Fibroblast of pulmonary artery (primary cell): ENCODE measurements around the gene WDR5B.

Source experiments
- DNase-seq: peaks from one replicate; pipeline ENCODE4 v3.0.0-alpha.2; 2010; ENCODE audit warnings: low read depth
- H3K4me3 ChIP-seq: replicated peaks from 2 replicates; pipeline ENCODE4 v1.5.1; 2011; ENCODE audit warnings: low read depth, mild to moderate bottlenecking, control low read depth, low read length, moderate library complexity
- CTCF ChIP-seq: IDR thresholded peaks from 2 replicates; pipeline ENCODE4 v1.5.1; 2011; ENCODE audit warnings: mild to moderate bottlenecking, control low read depth, low read length, inconsistent platforms; ENCODE audit errors: missing control alignments

WDR5B gene

DNA sequence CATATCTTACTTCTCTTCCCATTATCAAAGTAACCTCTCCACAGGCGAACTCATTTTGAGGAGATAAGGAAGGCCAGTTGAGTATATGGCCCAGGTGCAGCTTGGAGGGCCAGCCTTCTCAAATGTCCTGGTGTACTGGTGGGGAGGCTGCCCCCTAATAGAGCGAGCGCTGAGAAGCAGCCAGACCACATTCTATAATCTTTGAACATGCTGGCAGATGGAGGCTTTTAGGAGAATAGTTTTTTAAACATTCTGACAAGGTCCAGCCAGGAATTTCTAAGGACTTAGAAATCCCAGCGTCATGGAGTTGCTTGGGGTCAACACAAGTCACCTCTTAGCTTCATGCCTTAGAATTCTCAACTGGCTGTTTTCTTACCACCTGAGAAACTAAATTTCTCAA lies 5.8 kb downstream of the WDR5B start:
- TF ChIP-seq CTCF, result no peak

GRCh38 chr3:122409446-122409845 lies 6.4 kb downstream of the WDR5B start:
- no peak for DNase-seq
- no peak for TF ChIP-seq CTCF
- H3K4me3 ChIP-seq, result no peak overlapping the region

More for the DNA sequence above, 5.8 kb downstream of the WDR5B start:
- DNase-seq, result no peak
- H3K4me3 ChIP-seq, result no peak overlapping the region

- TF ChIP-seq CTCF, result no peak
- no peak overlapping the region for H3K4me3 ChIP-seq
- DNase-seq, result no peak
Observed at GRCh38 chr3:122407946-122408345, 7.9 kb downstream of the WDR5B start.

DNA sequence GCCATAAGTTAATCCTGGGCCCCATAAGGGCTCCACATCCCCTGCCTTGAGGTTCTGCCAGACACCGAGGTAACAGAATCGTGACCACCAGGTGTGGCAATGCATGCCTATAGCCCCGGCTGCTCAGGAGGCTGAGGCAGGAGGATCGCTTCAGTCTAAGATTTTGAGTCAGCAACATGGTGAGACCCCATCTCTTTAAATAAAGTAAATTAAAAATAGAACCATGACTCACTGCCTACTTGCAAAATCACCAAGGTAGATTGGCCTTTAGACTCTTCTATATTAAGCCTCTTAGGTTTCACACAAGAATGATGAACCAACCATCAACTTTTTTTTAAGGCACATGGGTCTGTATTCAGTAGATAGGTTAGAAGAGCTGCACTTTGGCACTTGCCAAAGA lies 9.7 kb downstream of the WDR5B start:
- no peak for DNase-seq
- no peak for TF ChIP-seq CTCF
- H3K4me3 ChIP-seq, result no peak overlapping the region

- no peak overlapping the region for H3K4me3 ChIP-seq
- TF ChIP-seq CTCF, result no peak
- no peak for DNase-seq
Observed at GRCh38 chr3:122405015-122405414, 10.8 kb downstream of the WDR5B start.

DNA sequence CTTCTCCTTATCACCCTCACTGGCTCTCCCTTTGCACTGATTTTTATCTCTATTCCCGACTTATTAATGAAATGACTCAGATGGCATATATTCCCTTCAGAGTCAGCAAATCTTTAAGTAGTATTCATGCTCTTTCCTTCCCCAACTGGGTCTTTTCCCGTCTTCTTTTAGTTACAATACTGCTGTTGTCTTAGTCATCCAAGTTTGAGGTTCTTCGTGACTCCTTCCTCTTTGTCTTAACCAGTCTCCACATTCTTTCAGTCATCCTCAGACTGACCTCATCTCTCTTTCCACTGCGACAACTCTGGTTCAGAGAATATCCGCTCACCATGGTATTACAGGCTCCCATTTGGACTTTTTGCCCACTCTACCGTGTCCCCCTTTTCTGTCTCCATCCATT lies 12.4 kb downstream of the WDR5B start:
- no peak for TF ChIP-seq CTCF
- peak; percentile 24 for DNase-seq
- no peak overlapping the region for H3K4me3 ChIP-seq

DNA sequence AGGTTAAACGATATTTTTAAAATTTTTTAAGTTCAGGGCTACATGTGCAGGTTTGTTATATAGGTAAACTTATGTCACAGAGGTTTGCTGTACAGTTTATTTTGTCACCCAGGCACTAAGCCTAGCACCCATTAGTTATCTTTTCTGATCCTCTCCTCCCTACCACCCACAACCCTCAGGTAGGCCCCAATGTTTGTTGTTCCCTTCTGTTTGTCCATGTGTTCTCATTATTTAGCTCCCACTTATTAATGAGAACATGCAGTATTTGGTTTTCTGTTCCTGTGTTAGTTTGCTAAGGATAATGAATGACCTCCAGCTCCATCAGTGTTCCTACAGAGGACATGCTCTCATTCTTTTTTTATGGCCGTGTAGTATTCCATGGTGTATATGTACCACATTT lies 16.9 kb downstream of the WDR5B start:
- DNase-seq, result no peak
- TF ChIP-seq CTCF, result no peak
- no peak overlapping the region for H3K4me3 ChIP-seq
